NCI-H2107 (cell line): Measurements from ENCODE around the gene APOM.

Experiments
- DNase-seq: peaks from one replicate; lab custom pipeline; 2025; lab: John Stamatoyannopoulos, UW

APOM gene

DNA sequence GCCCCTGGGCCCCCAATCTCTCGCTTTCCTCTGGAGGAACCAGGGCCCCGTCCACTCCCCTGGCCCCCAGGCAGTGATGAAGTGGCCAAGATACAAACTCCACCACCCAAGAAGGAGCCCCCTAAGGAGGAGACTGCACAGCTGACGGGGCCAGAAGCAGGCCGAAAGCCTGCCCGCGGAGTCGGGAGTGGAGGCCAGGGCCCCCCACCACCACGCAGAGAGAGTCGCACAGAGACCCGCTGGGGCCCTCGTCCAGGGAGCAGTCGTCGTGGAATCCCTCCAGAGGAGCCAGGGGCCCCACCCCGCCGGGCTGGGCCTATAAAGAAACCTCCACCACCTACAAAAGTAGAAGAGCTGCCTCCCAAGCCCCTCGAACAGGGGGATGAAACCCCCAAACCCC, 24.5 kb upstream of the APOM start:
- no peak for DNase-seq

DNA sequence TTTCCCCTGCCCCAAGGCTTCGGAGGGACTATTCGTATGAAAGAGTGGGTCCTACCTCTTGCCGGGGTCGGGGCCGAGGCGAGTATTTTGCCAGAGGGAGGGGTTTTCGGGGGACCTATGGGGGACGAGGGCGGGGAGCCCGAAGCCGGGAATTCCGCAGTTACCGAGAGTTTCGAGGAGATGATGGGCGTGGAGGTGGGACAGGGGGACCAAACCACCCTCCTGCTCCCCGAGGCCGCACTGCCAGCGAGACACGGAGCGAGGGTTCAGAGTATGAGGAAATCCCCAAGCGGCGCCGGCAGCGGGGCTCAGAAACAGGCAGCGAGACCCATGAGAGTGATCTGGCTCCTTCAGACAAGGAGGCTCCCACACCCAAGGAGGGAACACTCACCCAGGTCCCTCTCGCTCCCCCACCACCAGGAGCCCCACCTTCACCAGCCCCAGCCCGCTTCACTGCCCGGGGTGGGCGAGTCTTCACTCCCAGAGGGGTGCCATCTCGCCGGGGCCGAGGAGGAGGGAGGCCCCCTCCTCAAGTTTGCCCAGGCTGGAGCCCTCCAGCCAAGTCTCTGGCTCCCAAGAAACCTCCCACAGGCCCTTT, 23.9 kb upstream of the APOM start:
- no peak for DNase-seq

DNA sequence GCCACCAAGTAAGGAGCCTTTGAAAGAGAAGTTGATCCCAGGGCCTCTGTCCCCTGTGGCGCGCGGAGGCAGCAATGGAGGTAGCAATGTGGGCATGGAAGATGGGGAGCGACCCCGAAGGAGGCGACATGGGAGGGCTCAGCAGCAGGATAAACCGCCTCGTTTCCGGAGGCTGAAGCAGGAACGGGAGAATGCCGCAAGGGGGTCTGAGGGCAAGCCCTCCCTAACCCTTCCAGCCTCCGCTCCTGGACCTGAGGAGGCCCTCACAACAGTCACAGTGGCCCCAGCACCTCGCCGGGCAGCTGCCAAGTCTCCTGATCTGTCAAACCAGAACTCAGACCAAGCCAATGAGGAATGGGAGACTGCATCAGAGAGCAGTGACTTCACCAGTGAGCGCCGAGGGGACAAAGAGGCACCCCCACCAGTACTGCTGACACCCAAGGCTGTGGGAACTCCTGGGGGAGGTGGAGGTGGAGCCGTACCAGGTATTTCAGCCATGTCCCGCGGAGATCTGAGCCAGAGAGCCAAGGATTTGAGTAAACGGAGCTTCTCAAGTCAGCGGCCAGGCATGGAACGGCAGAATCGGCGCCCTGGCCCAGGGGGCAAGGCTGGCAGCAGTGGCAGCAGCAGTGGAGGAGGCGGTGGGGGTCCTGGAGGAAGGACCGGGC, 23.3 kb upstream of the APOM start:
- DNase-seq, result no peak

DNA sequence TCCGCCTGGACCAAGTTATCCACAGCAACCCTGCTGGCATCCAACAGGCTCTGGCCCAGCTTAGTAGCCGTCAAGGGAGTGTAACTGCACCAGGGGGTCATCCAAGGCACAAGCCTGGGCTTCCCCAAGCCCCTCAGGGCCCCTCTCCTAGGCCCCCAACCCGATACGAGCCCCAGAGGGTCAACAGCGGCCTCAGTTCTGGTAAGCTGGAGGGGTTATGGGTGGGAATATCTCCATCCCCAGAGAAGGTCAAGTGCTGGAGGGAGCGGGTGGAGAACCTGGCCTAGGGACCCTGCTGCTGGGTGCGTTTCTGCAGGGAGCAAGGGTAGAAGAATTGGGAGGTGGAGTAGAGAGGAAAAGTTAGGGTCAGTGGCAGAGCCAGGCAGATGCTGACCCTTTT, 22.2 kb upstream of the APOM start:
- DNase-seq, result no peak

DNA sequence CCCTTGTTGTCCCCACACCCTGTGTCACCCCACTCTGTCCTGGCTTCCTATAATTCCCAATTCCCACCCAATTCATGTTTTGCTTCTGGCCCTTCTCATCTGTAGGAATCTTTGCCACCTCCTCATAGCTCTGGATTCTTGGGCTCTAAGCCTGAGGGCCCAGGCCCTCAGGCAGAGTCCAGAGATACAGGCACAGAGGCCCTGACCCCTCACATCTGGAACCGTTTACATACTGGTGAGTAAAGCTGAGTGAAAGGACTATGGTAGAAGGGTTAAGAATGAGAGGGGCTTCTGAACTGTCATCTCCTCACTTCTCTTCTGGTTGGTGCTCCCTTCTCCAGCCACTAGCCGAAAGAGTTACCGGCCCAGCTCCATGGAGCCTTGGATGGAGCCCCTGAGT, 21.6 kb upstream of the APOM start:
- no peak for DNase-seq

DNA sequence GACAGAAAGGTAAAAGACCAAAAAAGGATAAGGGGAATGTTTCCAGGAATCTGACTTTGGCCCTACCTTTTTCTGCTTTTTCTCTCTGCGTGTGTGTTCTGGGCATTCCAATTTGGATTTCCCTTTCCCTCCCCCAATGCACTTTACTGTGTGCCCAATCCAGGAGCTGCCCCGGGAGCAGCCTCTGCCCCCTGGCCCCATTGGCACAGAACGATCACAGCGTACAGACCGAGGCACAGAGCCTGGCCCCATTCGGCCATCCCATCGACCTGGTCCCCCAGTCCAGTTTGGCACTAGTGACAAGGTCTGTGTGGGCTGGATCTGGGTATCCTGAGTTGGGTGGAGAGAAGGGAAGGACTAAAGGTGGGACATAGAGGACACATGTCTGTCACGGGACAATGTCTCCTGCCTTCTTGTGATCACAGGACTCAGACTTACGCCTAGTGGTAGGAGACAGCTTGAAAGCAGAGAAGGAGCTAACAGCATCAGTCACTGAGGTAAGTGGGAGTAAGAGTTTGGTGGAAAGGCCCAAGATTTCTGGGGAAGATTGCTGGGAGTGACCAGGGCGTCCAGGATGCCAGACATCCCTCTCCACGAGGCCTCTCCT, 20.6 kb upstream of the APOM start:
- no peak for DNase-seq

DNA sequence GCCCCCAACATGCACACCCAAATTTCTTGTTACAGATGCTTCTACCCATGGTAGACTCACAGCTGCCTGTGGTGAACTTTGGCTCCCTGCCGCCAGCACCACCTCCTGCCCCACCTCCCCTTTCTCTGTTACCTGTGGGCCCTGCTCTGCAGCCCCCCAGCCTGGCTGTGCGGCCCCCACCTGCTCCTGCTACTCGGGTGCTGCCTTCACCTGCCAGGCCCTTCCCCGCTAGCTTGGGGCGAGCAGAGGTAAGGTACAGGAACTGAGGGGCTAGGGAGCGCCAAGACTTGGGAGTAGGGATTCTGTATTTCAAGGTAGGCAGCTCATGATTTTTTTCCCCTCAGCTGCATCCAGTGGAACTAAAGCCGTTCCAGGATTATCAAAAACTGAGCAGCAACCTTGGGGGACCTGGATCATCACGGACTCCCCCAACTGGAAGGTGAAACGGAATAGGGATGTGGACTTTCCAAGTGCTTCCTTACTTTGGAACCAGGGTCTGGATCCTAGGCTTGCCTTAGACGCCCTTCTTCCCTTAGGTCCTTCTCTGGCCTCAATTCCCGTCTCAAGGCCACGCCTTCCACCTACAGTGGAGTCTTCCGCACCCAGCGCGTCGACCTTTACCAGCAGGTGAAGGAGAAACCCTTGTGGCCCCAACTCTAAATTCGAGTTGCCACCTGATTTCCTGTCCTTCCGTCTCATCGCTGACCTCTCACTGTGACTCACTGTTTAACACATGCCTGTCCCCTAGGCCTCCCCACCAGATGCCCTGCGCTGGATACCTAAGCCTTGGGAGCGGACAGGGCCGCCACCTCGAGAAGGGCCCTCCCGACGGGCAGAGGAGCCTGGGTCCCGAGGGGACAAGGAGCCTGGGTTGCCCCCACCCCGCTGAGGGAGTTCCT, 18.7 kb upstream of the APOM start:
- DNase-seq, result no peak

DNA sequence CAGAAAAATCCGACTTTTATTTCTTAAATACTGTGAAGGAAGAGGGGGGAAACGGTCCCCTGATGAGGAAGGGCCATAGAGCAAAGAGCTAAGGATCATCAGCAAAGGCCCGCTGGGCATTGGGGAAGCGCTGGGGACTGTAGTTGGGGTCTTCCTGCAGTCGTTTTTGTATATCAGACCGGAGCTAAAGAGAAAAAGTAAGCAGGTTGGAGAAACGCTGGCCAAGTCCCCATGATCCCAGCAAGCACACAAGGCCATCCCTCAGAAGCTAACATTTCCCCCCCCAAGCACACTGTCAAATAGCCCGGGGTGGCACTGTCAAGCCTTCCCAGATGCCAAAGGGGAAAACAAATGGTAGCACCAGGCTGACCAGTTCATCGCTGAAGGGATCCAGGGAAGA, 16.7 kb upstream of the APOM start:
- DNase-seq, result no peak

DNA sequence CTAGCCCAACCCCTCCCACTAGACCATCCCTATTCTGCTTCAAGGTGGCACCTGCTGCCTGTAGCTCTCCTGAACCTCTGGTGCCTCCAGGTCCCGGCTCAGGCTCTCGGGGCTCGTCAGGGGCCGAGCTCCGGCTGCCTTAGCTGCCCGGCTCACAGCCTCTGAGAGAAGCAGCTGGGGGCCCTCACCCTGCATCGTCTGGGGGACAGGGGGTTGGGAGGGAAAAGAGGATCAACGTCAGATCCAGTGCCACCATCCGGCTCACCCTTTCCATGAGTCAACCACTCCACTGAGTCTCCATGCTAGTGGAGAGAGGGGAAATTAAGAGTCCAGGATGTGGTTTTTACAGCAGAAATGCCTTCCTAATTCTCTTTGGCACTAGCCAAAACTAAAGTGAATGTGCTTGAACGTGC, 16.2 kb upstream of the APOM start:
- DNase-seq, result no peak

DNA sequence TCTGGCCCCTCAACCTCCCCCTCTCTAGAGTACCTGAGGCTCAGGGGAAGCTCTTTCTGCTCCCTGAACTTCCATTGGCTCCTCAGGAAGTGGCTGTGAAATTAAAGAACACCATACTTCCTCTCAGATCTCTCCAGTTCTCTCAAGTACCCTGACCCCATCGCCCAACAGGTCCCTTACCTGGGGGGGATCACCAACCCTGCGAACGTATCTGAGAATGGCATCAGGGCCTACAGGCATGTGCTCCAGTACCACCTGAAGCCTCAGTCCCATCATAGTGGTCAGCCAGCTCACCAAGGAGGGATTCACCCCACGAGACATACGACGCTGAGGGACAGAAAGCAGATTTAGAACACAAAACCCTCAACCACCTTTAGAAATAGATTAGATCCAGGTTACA, 15.1 kb upstream of the APOM start:
- DNase-seq, result no peak

DNA sequence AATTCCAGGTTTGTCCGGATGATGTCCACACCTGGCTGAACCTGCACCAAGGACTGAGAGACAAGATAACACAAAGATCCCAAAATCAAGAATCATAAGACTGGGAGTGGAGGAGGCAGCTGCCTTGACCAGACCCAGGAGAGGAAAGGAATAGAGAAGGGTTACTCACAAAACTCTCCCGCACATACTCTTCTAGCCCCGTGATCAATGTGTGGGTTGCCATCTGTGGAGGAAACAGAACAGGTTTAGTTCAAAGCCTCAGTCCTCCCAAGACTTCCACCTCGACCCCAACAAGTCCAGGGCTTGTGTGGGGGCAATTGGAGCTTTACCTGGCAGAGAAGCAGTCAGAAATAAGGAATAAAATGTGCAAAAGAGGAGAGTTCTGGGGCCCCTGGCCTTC, 14.3 kb upstream of the APOM start:
- DNase-seq, result no peak

DNA sequence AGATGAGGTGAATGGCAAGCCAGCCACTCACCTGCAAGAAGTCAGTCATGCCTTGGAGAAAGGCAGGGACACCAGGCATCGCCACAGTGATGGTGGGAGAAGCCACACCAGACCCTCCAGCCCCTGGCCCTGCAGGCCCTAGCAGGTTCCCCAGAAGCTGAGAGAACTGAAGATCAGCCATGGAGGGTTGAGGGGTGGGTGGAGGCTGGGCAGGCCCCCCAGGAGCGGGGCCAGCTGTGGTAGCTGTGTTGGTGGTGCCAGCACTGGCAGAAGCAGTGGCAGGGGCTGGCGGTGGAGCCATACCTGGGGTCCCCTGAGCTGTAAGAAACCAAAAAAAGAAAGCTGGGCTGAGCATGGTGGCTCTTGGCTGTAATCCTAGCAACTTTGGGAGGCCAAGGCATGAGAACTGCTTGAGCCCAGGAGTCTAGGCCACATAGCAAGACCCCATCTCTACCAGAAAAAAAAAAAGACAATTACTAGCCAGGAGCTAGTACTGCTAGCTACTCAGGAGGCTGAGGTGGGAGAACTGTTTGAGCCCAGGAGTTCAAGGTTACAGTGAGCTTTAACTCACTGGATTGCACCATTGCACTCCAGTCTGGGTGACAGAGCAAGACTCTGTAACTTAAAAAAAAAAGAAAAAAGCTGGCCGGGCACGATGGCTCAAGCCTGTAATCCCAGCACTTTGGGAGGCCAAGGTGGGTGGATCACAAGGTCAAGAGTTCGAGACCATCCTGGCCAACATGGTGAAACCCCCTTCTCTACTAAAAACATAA, 12.7 kb upstream of the APOM start:
- no peak for DNase-seq

DNA sequence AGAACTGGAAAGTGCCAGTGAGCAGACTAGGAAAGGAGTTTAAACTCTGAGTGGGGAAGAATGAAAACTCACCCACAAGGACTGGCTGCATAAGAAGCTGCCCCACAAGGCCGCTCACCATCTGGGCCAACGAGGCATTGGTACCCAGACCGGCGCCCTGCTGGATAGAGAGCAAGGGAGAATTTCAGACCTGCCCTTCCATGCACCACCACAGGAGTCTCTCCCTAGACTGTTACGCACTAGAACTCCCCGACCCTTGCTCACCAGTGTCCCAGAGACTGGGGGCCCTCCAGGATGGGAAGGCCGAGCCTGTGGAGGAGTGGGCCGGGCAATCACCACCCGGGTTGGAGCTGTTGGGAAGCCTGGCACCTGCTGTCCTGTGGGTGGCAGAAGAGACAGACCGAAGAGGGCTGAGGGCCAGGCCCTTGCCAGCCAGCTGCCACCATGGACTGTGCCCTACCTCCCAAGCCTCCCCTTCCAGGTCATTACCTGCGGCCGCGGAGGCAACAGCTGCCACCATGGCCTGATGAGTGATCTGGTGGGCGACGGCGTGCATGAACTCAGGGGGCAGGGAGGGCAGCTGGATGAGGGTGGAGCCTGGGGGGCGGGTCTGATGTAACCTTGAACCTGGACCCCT, 11.8 kb upstream of the APOM start:
- no peak for DNase-seq

DNA sequence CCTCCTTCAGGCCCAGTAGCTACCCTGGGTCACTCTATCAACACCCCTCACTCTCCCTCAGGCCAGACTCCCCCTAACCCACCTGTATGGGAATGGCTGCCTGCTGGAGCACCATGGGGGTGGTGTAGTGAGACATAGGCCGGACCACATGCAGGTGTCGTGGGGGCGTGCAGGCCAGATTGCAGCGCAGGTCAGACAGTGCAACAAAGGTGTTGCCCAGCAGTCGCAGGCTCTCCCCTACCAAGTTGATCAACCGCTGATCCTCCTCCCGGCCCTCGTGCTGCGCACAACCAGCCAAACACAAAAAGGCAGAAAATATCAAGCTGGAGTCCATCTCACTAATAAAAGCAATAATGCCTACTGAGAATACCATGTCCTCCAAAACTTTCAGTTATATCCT, 10.4 kb upstream of the APOM start:
- DNase-seq, result no peak

DNA sequence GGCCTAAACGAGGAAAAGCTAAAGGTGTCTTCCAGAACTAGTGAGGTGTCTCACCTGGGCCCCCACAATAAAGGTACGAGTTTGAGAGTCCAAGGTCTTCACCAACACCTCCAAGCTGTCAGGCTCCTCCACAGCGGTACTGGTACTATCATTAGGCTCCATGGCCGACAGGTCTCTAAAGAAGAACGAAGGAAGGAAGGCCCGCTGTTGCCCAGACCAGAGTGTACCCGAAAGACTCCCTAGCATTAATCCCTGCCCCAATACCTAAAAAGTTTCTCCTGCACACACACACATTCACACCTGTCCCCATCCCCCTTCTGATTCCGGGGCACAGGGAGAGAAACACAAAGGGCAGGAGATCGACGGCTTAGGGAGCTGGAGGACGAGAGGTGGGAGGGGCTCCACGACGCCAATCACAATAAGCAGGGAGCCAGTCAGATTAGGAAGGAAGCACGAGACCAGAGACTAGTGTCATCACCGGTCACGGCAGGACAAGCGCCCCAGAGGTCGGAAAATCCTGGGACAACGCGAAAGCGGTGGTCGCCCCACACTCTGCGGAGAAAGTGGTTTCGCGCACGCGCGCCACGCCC, 4.0 kb upstream of the APOM start:
- DNase-seq, result no peak

DNA sequence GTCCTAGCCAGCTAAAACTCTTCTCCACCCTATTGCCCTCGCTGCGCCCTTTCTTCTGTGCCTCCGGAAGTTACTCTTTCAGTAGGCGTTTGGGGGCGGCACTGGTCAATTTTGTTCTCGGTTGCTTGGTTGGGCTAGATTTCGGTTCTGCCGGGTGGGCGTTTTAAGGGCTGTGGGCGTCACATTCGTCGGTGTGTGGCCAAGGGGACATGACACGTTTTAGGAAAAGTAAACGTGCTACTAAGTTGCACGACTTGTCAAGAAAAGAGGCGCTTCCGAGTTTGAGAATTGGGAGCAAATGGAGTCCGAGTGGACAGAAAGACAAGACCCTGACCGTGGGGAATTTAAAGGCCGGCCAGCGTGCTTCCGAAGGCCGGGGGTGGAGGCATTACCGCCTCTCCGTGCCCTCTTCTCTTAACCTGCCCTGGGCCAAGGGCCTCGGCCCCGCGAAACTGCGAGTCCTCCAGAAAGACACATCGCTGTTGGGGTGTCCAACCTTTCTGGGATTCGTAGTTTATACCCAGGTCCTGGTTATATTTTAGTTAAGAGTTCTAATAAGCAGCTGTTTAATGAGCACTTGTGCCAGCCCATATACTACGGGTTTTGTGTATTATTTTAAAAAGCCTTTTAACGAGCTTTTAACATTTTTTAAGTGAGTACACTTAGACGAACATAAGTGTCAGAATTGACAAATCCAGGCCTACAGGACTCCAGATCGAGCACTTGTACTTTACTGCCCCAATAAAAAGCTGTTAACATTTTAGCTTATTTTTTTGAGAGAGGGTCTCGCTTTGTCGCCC, 2.6 kb upstream of the APOM start:
- no peak for DNase-seq

DNA sequence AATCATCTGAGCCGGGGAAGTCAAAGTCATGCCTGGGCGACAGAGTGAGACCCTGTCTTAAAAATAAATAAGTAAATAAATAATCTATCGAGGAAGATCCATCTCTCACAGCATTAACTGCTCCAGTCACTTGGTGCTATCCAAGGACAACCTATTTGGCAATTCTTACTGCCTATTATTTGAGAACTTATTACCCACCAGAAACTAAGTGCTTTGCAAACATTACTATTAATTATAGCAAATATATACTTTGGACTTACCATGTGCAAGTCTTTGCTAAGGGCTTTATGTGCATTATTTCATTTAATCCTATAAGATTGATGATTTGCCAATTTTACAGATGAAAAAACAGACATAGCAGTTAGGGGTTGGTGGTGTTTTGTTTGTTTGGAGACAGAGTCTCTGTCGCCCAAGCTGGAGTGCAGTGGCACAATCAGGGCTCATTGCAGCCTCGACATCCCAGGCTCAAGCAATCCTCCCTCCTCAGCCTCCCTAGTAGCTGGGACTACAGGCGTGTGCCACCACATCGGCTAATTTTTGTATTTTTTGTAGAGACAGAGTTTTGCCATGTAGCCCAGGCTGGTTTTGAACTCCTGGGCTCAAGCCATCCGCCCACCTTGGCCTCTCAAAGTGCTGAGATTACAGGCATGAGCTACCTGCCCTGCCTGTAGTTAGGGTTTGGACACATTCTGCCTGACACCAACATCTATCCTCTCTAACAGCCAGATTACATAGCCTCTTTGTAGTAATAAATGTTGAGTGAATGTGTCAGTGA, 933 bp upstream of the APOM start:
- no peak for DNase-seq

DNA sequence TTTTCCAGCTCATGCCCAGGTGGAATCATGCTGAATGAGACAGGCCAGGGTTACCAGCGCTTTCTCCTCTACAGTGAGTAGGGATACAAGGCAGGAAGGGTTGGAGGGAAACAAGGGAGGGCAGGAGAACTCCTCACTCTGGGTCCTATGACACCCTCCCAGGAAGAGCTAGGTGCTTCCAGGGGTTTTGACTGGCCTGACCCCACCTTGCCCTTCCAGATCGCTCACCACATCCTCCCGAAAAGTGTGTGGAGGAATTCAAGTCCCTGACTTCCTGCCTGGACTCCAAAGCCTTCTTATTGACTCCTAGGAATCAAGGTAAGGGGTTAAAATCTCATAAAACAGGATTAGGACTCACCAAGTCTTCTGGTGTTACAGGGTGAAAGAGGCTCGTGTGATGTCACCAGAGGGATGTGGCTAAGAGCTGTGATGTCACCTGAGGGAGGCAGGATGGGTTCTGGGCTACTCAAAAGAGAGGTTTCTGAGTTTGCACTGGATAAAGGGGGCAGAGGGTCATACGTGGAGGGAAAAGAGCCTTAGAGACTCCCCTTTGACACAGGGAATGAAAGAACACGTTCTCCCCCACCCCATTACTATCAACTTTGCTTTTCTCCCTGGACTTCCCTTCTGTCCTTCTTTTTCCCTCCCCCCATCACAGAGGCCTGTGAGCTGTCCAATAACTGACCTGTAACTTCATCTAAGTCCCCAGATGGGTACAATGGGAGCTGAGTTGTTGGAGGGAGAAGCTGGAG, 1.9 kb downstream of the APOM start:
- DNase-seq, result no peak

DNA sequence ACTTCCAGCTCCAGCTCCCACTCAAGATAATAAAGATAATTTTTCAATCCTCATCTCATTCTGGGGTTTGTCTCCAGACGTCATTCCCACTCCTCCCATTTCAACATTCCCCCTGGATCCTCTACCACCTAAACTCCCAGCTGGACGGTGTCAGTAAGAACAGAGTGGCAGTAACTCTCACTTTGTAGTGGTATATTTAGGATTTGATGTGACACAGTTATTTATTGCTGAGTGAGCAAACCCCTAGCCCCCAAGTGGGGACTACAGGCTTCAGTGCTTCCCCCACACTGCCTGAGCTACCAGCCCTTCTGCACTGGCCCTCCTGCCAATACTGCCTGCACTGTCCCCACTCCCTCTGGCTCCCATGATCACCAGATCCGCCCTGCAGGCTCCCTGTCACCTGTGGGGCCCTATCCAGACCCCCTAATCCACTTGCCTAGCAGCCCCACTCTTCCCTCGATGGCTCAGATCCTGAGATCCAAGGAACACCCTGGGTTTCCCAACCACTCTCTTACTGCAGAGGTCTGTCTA, 2.5 kb downstream of the APOM start:
- no peak for DNase-seq
